Body of pancreas (tissue), 4 donors: ENCODE data around the gene COL4A6. TPM values are rescaled to one million over a fixed set of nuclear protein-coding genes. Genes with fewer than 3 reads are reported as not detected.
A peak's percentile ranks its signal among the peaks of the same experiment; 100 is the strongest.

Experiments
- ATAC-seq: fragments of 150-250 bp; one replicate; pipeline ENCODE4 v1.9.1; 2016
- DNase-seq, 4 donors: peaks; one replicate each; pipeline ENCODE4 v3.0.0-alpha.2; 2019
- H3K27ac ChIP-seq, 4 donors: fragments of 200-600 bp; sonication (generic); 1 replicate in 3 of 4; 2 replicates in 1 of 4; pipeline versions ENCODE4 v1.5.1 to v1.6.1; 2016 to 2019; ENCODE audit warnings: mild to moderate bottlenecking in 1 of 4, mixed read lengths in 1 of 4, moderate library complexity in 1 of 4
- H3K27me3 ChIP-seq, 2 donors: fragments of 200-600 bp; sonication (generic); one replicate each; pipeline ENCODE4 v1.6.0; 2016; ENCODE audit warnings: mild to moderate bottlenecking in 1 of 2
- H3K36me3 ChIP-seq, 2 donors: fragments of 200-600 bp; sonication (generic); replicated peaks in 1 of 2; 2 replicates each; pipeline ENCODE4 v1.5.1; 2016; ENCODE audit warnings: low read depth in 2 of 2; ENCODE audit not compliant: insufficient read depth in 1 of 2
- H3K4me1 ChIP-seq: fragments of 200-600 bp; sonication (generic); one replicate; pipeline ENCODE4 v1.6.0; 2016
- H3K4me3 ChIP-seq, 2 donors: fragments of 200-600 bp; sonication (generic); 1 replicate in 1 of 2; 2 replicates in 1 of 2; pipeline ENCODE4 v1.5.1; 2016 to 2019
- H3K9me3 ChIP-seq, 3 donors: fragments of 200-600 bp; sonication (generic); 1 replicate in 2 of 3; 2 replicates in 1 of 3; pipeline ENCODE4 v1.5.1; 2016
- CTCF ChIP-seq, 7 experiments: fragments of 450-650 bp in 4 of 7; fragments of 200-600 bp in 3 of 7; sonication (generic) in 3 of 7; IDR thresholded peaks; one replicate each; pipeline ENCODE4 v1.5.1; 2016 to 2019; ENCODE audit warnings: antibody characterized with exemption in 7 of 7
- POLR2A ChIP-seq, 3 donors: fragments of 450-650 bp; IDR thresholded peaks; one replicate each; pipeline ENCODE4 v1.6.1; 2016; ENCODE audit warnings: antibody characterized with exemption in 3 of 3, mild to moderate bottlenecking in 2 of 3
- WGBS, 2 donors: methylation state at CpG; one replicate each; pipeline ENCODE4 v1.1.5; 2017; 5-methylcytosine and 5-hydroxymethylcytosine counted together
- intact Hi-C: fragments of 100-400 bp; cut with DNase I; formaldehyde crosslinking; loops from one replicate; pipeline ENCODE4 v1.15.1; 2023
- total RNA-seq, 2 donors: library from RNA; depleted of rRNA; stranded (reverse); fragments of >200 nt; gene quantifications; one replicate each; pipeline ENCODE4 v1.1.0, GENCODE V29; 2016

The COL4A6 gene
- total RNA-seq, 2 donors from 2014 or later = under 0.01 to 0.52 TPM

GRCh38 chrX:108298165-108298602, 140.0 kb downstream of the COL4A6 start:
- H3K9me3 ChIP-seq = no peaks in the 10 kb centered on the region
- no peak for TF ChIP-seq POLR2A (IDR thresholded peaks at IDR 0.05)
- TF ChIP-seq CTCF (IDR thresholded peaks at IDR 0.05) = no peak
- DNase-seq = no peak
- no peak overlapping the region for H3K27ac ChIP-seq
- no peak overlapping the region for H3K4me3 ChIP-seq
- no peak for ATAC-seq
- WGBS, 2 donors = 52 to 60% methylated on average over 3 to 6 of the region's 18 CpGs
- H3K27me3 ChIP-seq = no peaks in the 10 kb centered on the region
- no peaks in the 10 kb centered on the region for H3K36me3 ChIP-seq
- no peaks in the 10 kb centered on the region for H3K4me1 ChIP-seq
- intact Hi-C loops = no loop called here

- no peak for TF ChIP-seq POLR2A (IDR thresholded peaks at IDR 0.05)
- TF ChIP-seq CTCF (IDR thresholded peaks at IDR 0.05) = no peak
- H3K4me3 ChIP-seq = no peak overlapping the region
- ATAC-seq (no peak), DNase-seq (no peak)
- H3K9me3 ChIP-seq = no peaks in the 10 kb centered on the region
- intact Hi-C loops = no loop called here
- H3K36me3 ChIP-seq = no peaks in the 10 kb centered on the region
- no peaks in the 10 kb centered on the region for H3K27me3 ChIP-seq
- no peak overlapping the region for H3K27ac ChIP-seq
- H3K4me1 ChIP-seq = no peaks in the 10 kb centered on the region
Observed at GRCh38 chrX:108297290-108297689, 140.9 kb downstream of the COL4A6 start.

GRCh38 chrX:108292053-108292452, 146.2 kb downstream of the COL4A6 start:
- Histone ChIP-seq H3K27ac (no peak overlapping the region), H3K9me3 (no peaks in the 10 kb centered on the region), H3K4me3 (no peak overlapping the region), H3K27me3 (no peaks in the 10 kb centered on the region), H3K4me1 (no peaks in the 10 kb centered on the region), H3K36me3 (no peaks in the 10 kb centered on the region)
- no peak for ATAC-seq
- no peak for DNase-seq
- intact Hi-C loops = no loop called here
- TF ChIP-seq POLR2A (IDR thresholded peaks at IDR 0.05) = no peak
- TF ChIP-seq CTCF (IDR thresholded peaks at IDR 0.05) = no peak
- WGBS, 2 donors = 80 to 86% methylated on average over 3 of the region's 3 CpGs

GRCh38 chrX:108285918-108286317, 152.3 kb downstream of the COL4A6 start:
- ATAC-seq = no peak
- no peaks in the 10 kb centered on the region for H3K4me1 ChIP-seq
- intact Hi-C loops = no loop called here
- no peaks in the 10 kb centered on the region for H3K36me3 ChIP-seq
- no peaks in the 10 kb centered on the region for H3K9me3 ChIP-seq
- DNase-seq = peak in 1 of 4 donors; percentile 2
- 14 to 39% methylated on average over 2 of the region's 2 CpGs for whole genome bisulfite sequencing, 2 donors
- H3K27me3 ChIP-seq = no peaks in the 10 kb centered on the region
- no peak overlapping the region for H3K27ac ChIP-seq
- no peak overlapping the region for H3K4me3 ChIP-seq
- TF ChIP-seq POLR2A (IDR thresholded peaks at IDR 0.05) (no peak), CTCF (IDR thresholded peaks at IDR 0.05) (no peak)

GRCh38 chrX:108285356-108285755, 152.9 kb downstream of the COL4A6 start:
- no peaks in the 10 kb centered on the region for H3K36me3 ChIP-seq
- no peaks in the 10 kb centered on the region for H3K4me1 ChIP-seq
- DNase-seq (no peak), ATAC-seq (no peak)
- no peak overlapping the region for H3K27ac ChIP-seq
- TF ChIP-seq CTCF (IDR thresholded peaks at IDR 0.05) = no peak
- TF ChIP-seq POLR2A (IDR thresholded peaks at IDR 0.05) = no peak
- intact Hi-C loops = no loop called here
- H3K4me3 ChIP-seq = no peak overlapping the region
- H3K27me3 ChIP-seq = no peaks in the 10 kb centered on the region
- WGBS, 2 donors = 21 to 33% methylated on average over 1 to 2 of the region's 2 CpGs
- no peaks in the 10 kb centered on the region for H3K9me3 ChIP-seq
